GM18951 (cell line): ENCODE measurements around the gene AP2M1.

ENCODE experiments used
- POLR2A ChIP-seq: IDR thresholded peaks from 4 replicates; pipeline ENCODE4 v1.6.1; 2011; ENCODE audit warnings: mild to moderate bottlenecking; ENCODE audit not compliant: insufficient read length, insufficient read depth; ENCODE audit errors: extremely low read depth
- in situ Hi-C: fragments of 300-500 bp; cut with MboI; formaldehyde crosslinking; loops from one replicate; pipeline ENCODE4 v1.12.0; 2022; ENCODE audit warnings: low sequenced_read_pairs, mixed read lengths, inconsistent platforms; ENCODE audit not compliant: unreplicated experiment

AP2M1 gene

GRCh38 chr3:184177767-184178306, 3.2 kb downstream of the AP2M1 start:
- no peak for TF ChIP-seq POLR2A
- in situ Hi-C loops: no loop called here

GRCh38 chr3:184178521-184179138, 4.0 kb downstream of the AP2M1 start:
- in situ Hi-C loops: no loop called here

GRCh38 chr3:184180165-184180564, 5.5 kb downstream of the AP2M1 start:
- in situ Hi-C loops: no loop called here
- no peak for TF ChIP-seq POLR2A

More at GRCh38 chr3:184178521-184179138, 4.0 kb downstream of the AP2M1 start:
- no peak for TF ChIP-seq POLR2A

DNA sequence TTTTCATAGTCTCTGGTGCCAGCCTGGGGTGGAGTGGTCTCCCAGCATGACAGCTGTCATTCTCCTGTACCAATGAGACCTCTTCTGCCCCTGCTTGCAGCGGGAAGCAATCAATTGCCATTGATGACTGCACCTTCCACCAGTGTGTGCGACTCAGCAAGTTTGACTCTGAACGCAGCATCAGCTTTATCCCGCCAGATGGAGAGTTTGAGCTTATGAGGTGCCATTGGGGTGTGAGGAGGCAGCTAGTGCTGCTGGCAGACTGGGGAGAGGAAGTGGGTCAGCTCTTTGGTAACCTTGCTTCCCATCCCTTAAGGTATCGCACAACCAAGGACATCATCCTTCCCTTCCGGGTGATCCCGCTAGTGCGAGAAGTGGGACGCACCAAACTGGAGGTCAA, 6.9 kb downstream of the AP2M1 start:
- in situ Hi-C loops: no loop called here
- no peak for TF ChIP-seq POLR2A

GRCh38 chr3:184183679-184184078, 9.0 kb downstream of the AP2M1 start:
- no peak for TF ChIP-seq POLR2A
- in situ Hi-C loops: no loop called here

- TF ChIP-seq POLR2A: no peak
- in situ Hi-C loops: no loop called here
Observed at GRCh38 chr3:184184546-184185230, 10.0 kb downstream of the AP2M1 start.

GRCh38 chr3:184185461-184186183, 11.0 kb downstream of the AP2M1 start:
- in situ Hi-C loops: no loop called here
- TF ChIP-seq POLR2A: peak; percentile 74

DNA sequence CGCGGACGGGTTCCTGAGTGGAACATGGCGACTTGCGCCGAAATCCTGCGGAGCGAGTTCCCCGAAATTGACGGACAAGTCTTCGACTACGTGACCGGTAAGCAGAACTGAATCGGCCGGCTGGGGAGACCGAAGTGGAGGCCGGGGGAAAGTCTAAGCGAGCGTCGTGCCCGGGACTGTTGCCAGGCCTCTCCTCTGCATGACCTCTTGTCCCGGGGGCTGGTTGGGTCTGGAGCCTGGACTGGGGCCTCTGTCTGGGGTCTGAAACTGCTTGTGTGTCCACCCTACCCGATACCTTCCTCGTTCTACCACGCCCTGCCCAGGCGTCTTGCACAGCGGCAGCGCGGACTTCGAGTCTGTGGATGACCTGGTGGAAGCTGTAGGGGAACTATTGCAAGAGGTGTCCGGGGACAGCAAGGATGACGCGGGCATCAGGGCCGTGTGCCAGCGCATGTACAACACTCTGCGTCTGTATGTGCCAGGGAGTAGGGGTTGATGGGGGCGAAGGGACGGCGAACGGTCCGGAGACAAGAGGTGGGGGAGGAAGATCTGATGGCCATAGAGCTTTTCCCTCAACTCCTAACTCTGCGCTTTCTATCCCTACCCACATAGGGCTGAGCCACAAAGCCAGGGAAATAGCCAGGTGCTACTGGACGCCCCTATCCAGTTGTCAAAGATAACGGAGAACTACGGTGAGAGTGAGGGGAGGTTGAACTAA, 11.7 kb downstream of the AP2M1 start, which contains the start of gene ABCF3:
Gene ABCF3, plus strand, starts transcription at position 16 of the 718 bp plus-strand sequence. Its CDS starts 9 bp downstream, at position 25.
- in situ Hi-C loops: no loop called here
- peak; percentile 68 for TF ChIP-seq POLR2A

DNA sequence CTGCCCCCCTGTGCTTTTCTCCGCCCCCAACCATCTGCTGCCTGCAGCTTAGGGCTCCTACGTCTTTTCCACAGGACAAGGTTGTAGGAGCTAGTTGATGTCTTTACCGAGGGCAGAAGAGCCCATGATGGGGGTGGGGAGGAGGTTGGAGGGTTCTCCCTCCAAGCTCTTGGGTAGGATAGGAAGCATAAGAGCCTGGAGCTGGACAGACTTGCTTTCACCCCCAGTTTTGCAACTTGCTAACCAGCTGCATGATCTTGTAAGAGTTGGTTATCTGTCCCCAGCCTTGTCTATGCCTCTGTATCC, 12.2 kb downstream of the AP2M1 start:
- TF ChIP-seq POLR2A: no peak
- in situ Hi-C loops: no loop called here

DNA sequence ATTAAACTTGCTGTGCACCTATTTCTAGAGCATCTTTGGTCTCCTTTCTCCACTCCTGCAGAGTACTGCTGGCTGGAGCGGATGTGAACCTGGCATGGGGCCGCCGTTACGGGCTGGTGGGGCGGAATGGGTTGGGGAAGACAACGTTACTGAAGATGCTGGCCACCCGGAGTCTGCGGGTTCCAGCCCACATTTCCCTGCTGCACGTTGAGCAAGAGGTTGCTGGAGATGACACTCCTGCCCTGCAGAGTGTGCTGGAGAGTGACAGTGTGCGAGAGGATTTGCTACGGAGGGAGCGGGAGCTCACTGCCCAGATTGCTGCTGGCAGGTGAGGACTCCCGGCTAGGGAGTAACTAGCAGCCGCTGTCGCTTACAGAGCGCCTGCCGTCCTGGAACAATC, 13.4 kb downstream of the AP2M1 start:
- no peak for TF ChIP-seq POLR2A
- in situ Hi-C loops: no loop called here

- no peak for TF ChIP-seq POLR2A
- in situ Hi-C loops: no loop called here
Observed at GRCh38 chr3:184189421-184189820, 14.8 kb downstream of the AP2M1 start.

DNA sequence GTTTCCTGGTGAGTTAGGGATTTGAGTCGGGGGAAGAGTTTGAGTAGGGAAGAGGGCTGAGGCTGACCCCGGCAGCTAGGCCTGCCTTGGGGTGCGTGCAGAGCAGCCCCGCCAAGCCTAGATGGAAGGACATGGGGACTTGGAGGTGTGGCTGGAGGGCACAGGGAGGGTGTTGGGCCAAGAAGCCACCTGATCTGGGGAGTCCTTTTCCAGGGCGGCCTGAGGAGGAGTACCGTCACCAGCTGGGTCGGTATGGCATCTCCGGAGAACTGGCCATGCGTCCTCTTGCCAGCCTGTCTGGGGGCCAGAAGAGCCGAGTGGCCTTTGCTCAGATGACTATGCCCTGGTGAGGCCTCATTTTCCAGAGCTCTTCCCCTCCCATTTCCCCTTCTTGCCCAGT, 18.2 kb downstream of the AP2M1 start:
- in situ Hi-C loops: no loop called here

GRCh38 chr3:184193991-184194539, 19.4 kb downstream of the AP2M1 start:
- no peak for TF ChIP-seq POLR2A
- in situ Hi-C loops: no loop called here

More for the DNA sequence above, 18.2 kb downstream of the AP2M1 start:
- no peak for TF ChIP-seq POLR2A
